Lower leg skin (tissue), 3 donors: Measurements from ENCODE around the gene NUDT4.

Source experiments
- CTCF ChIP-seq, 3 donors: fragments of 450-650 bp; IDR thresholded peaks; one replicate each; pipeline ENCODE4 v1.5.1; 2016; ENCODE audit warnings: antibody characterized with exemption in 3 of 3, mild to moderate bottlenecking in 3 of 3, moderate library complexity in 2 of 3
- POLR2A ChIP-seq, 2 donors: fragments of 450-650 bp; IDR thresholded peaks; one replicate each; pipeline ENCODE4 v1.6.1; 2016 to 2017; ENCODE audit warnings: antibody characterized with exemption in 2 of 2, mild to moderate bottlenecking in 1 of 2, moderate library complexity in 1 of 2

GRCh38 chr12:93335603-93336162 is 42.0 kb upstream of the NUDT4 start:
- no peak for TF ChIP-seq POLR2A (IDR thresholded peaks at IDR 0.05)
- no peak for TF ChIP-seq CTCF (IDR thresholded peaks at IDR 0.05)
